22Rv1 (cell line): ENCODE data around the gene SIK2.

Source experiments
- H3K27ac ChIP-seq: fragments of 450-650 bp; 2 replicates; pipeline ENCODE4 v1.5.1; 2017
- CTCF ChIP-seq: fragments of 450-650 bp; IDR thresholded peaks from 2 replicates; pipeline ENCODE4 v1.5.1; 2017; ENCODE audit warnings: mild to moderate bottlenecking
- ZFX ChIP-seq: fragments of 450-650 bp; IDR thresholded peaks from 2 replicates; pipeline ENCODE4 v1.6.1; 2017; ENCODE audit warnings: antibody characterized with exemption, borderline replicate concordance

Gene SIK2

GRCh38 chr11:111582163-111582562 lies 20.1 kb upstream of the SIK2 start:
- TF ChIP-seq ZFX (no peak), CTCF (no peak)

GRCh38 chr11:111582881-111583280 lies 19.4 kb upstream of the SIK2 start:
- no peak for TF ChIP-seq CTCF
- no peak for TF ChIP-seq ZFX
- H3K27ac ChIP-seq, result no peak overlapping the region

More at GRCh38 chr11:111582163-111582562, 20.1 kb upstream of the SIK2 start:
- no peak overlapping the region for H3K27ac ChIP-seq

GRCh38 chr11:111585371-111585770 lies 16.9 kb upstream of the SIK2 start:
- TF ChIP-seq CTCF, result no peak
- TF ChIP-seq ZFX, result no peak
- no peak overlapping the region for H3K27ac ChIP-seq

- TF ChIP-seq CTCF (peak; percentile 81), ZFX (no peak)
- H3K27ac ChIP-seq, result no peak overlapping the region
Measured at GRCh38 chr11:111586388-111586831, 15.8 kb upstream of the SIK2 start.

- no peak overlapping the region for H3K27ac ChIP-seq
- TF ChIP-seq ZFX (no peak), CTCF (no peak)
Measured at GRCh38 chr11:111589114-111589513, 13.1 kb upstream of the SIK2 start.

GRCh38 chr11:111589886-111590499 lies 12.3 kb upstream of the SIK2 start:
- TF ChIP-seq CTCF (no peak), ZFX (no peak)
- H3K27ac ChIP-seq, result no peak overlapping the region

GRCh38 chr11:111591187-111591960 lies 10.9 kb upstream of the SIK2 start:
- no peak overlapping the region for H3K27ac ChIP-seq
- TF ChIP-seq CTCF, result no peak
- TF ChIP-seq ZFX, result no peak
